KBM-7 (cell line): ENCODE measurements around the gene CCR7.

Experiments
- DNase-seq: peaks from one replicate; pipeline ENCODE4 v3.0.0-alpha.2; 2015
- in situ Hi-C: fragments of 300-500 bp; cut with MboI; formaldehyde crosslinking; loops from 2 replicates; pipeline ENCODE4 v1.14.3; 2020; ENCODE audit warnings: low sequenced_read_pairs, low pct_unique_long_range_greater_than_20kb, mixed read lengths

Gene CCR7

DNA sequence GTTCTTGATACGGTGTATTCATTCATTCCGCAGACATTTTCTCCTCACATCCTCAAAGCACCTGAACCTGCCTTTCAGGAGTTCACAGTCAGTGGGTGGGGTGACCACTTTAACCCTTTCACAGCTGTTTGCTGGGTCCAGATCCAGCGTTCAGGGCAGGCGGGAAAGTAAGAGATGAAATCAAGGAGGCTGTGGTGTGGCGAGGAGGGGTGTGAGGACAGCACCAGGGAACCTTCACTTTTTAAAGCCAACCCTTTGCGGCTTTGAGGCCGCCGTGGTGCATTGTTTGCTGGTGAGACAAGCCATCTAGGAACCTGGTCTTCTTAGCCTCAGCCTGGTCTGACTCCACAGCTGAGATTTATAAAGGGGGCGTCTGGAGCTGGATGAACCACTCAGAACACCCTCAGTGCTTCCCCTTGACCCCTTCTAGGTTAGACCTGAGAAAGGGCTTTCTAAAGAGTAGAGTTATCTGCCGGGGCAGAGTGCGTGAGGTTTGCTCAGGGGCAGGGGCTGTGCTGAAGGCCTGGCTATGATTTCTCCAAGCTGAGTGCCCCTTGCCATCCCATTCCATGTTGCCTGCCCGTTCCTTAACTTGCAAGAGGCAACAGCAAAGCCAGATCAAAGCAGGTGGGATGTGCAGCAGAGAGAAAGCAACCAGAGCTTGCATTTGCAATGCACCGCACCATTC lies 933 bp downstream of the CCR7 start:
- DNase-seq, result no peak
- in situ Hi-C loops, result no loop called here

DNA sequence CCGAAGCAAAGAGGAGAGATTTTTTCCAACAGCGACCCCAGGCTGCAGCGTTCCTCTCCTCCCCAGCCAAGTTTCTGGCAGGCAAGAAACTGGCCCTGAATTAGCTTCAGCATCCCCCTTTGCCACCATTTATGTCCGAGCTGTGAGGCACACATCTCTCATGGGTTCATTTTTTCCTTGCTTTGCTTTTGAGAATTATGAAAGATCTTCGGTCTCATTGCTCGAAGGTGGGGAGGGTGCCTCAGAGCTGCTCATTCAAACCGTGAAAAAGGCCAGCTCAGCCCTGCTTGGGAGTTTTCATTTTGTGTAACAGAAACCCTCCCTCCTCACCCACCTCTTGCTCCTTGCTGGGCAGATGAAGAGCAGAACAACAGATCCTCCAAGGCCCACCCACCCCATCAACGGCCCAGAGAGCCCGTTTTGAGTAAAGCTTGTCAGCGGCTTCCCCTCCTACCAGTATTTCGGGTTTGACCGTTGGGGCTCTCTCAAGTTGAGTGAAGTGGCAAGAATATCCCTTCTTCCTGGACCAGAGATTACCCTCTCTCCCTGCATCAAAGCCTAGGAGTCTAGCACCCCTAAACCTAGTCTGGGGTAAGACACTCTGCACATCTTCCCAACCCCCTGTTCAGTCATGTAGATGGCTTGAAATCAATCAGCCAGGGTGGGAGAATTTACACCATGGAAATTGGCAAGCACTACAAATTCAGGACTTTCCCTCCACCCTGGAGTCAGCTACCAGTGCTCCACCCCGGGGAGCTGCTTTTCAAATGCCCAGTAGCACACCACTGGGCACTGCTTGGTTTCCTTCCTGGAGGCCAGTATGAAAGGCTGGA lies 1.8 kb downstream of the CCR7 start:
- DNase-seq, result no peak
- in situ Hi-C loops, result no loop called here

DNA sequence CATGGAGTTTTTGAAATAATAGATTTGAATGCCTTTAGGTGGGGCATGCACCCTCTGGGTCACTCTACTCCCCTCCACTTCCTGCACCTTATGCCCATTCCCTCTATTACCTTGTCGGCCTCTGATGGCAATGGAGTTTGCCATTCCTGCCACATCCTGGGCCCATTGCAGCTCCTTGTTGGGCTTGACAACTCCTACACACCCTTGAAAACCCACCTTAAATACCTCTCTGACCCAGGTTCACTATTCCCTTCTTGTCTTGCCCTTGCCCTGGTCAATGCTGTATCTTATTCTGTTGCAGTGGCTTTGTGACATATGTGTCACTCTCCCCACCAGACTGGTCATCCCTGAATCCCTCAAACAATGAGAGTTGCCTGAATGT lies 2.4 kb downstream of the CCR7 start:
- no peak for DNase-seq
- in situ Hi-C loops, result no loop called here

DNA sequence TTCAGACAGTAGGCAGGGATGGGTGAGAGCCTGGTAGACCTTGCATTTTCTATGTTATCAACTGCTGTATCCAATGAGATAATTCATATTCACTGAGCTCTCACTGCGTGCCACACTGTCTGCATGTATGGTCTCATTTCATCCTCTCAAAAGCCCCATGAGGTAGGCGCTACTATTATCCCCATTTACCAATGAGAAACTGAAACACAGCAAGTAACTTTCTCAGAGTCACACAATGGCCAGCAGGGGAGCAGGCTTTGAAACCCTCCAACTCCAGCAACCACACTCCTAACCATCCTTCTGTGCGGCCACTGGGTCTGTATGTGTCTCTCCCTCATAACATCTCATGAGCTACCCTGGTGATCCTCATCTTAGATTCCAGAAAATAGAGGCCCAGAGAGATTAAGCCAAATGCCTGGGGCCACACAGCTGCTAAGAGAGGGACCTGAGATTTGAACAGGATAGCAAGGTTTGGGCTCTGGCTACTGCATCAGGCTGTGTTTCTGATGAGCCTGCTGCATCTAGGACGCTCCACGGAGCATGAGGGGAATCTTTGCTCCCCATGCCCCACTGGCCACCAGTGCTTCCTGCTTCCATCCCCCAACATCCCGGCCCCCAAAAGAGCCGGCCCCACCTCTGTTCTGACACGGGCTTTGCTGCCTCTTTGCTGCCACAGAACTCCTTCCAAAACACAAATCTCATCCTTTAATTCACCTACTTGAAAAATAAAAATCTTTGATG lies 3.2 kb downstream of the CCR7 start:
- DNase-seq, result peak; percentile 27
- in situ Hi-C loops, result no loop called here

DNA sequence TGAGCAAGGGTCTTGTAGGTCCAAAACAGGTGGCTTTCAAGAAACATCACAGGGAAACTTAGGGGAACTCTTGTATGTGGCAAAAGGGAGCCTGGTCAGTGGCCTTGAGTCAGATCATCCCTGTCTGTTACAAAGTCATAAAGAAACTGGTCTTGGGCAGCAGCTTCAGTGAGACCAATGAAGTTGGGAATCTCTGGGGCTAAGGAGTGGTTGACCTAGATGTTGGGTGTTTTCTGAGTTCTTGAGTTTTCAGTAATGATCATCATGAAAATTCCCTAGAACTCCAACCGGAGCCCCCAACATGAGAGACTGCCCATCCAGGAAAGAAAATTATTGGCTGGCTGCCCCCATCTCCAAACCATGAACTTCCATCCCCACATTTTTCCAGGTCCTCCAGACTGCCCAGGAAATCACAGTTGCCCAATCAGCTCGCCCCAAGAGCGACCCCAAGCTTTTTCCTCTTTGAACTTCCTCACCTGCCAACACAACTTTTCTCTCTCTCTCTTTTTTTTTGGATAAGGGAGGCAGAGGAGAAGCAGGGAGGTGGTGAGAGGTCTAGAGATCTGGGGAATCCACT lies 3.9 kb downstream of the CCR7 start:
- in situ Hi-C loops, result no loop called here
- DNase-seq, result no peak

DNA sequence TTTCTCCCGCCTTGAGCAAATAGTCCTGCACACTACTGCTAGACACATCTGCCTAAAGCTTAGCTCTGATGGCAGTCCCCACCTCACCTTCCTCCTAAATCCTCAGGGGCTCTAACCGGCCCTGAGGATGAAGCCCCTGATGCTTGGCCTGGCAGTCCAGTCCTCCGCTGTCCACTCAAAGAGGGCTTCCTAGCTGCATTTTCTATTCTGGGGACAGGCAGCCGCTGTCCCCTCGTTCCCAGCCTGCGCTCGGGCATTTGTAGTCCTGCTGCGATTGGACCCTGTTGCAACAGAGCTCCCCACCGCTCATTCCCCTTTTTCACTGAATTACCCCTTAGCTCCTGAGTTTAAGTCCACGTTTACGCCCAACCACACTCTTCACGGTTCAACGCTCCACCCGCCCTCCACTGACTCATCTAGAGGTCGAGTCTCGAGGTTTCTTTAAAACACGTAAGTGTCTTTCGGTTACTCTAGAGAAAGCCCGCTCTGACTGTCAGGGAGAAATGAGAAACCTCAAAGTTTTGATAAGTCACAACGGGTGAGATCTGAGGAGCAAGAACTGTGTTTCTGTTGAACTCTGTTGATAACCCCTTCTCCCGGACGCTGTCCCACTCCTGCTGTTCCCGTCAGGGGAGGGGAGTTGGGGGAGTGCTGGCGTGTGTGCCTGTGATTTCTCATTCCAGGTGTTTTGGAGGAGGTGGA lies 4.5 kb downstream of the CCR7 start:
- in situ Hi-C loops, result no loop called here
- DNase-seq, result peak; percentile 92

DNA sequence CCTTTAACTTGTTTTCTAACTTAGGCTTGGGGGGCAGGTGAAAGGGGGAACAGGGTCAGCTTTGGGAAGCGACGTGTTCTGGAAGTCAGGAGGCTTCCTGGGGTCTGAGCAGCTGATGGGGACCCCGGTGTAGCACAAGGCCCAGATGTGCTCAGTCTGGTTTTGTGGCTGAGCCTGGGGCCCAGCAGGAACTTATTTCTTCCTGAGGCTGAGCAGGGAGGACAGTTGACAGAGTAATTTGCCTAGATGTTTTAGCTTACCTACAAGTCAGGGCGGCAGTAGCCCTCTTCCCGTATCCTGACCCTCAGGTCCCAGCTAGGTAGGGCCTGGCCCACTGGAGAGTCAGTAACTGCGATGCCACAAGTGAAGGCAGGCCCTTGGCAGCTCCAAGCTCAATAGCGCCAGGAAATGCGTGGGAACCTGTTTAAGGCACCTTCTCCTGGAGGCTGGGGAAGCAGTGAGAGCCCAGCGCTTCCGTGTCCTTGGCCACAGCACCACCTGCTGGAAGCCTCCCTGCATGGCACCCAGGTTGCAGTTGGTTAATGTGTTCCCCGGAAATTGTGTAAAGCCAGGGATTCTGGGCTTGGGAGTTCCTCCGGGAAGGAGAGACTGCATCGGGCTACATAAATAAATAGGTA lies 5.2 kb downstream of the CCR7 start:
- in situ Hi-C loops, result no loop called here
- DNase-seq, result peak; percentile 92

DNA sequence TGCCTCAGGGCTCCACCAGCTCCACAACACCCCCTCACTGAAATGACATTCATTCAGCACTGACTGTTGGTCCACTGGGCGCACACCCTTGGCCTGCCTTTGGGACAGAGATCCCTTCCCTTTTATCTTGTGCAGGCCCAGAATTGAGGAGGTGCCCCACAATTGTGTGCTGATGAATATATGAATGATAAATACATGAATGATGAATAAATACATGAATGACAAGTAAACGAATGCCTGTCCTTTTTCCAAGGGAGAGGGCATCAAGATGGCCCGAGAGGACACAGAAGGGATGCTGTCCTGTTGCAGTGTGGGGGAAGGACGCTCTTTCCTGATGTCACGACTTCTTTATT lies 5.7 kb downstream of the CCR7 start:
- no peak for DNase-seq
- in situ Hi-C loops, result no loop called here

DNA sequence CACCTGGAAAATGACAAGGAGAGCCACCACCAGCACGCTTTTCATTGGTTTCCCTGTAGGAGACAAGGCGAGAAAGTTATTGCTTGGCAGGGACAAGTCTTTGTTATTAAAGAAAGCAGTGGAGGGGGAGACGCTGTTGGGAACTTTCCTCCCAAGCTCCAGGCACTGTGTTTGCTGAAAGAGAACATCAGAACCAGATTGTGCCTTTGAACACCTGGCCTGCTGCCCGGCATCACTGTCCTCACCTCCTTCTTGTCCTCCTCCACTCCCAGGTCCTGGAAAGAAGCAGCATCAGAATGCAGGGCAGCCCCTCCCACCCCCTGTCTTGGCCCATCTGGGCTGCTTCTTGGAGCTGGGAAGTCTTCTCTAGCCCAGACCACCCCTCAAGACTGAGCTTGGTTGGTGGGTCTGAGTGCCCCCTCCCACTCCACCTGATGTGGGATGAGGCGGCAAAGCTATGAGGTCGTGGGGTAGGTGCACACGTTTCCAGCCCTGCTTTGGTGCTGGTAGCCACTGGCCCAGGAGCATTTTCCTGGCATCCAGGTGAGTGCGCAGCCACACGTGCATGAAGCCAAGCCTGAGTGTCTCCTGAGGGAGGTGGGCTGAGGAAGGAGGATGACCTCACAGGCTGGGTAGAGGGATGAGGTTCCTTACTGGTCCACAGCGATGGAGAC lies 6.2 kb downstream of the CCR7 start:
- in situ Hi-C loops, result no loop called here
- DNase-seq, result no peak

DNA sequence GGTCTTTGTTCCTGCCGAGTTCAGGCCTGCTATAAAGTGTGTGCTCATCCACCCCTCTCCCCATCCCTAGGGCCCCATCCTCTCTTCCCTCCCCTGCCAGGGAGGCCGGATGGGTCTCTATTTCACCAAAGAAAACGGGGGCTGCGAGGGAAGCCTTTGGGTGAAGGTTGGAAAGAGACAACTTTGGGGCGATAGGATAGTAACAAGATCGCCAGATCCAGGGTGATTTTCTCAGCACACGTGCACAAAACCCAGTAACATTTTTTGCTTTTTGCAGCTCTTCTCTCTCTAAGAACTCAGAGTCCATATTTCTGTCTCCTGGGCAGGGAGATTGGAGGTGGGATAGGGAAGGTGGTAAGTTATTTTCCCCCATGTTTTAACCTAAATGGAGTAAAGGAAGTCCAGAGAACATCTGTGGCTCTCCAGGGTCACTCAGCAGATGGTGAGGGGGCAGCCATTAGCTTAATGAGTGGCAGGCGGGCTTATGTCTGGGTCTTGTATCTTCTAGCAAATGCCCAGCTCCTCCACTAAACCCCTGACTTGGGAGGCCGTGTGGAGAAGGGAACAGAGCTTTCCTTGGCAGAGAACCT lies 6.9 kb downstream of the CCR7 start:
- no peak for DNase-seq
- in situ Hi-C loops, result no loop called here

DNA sequence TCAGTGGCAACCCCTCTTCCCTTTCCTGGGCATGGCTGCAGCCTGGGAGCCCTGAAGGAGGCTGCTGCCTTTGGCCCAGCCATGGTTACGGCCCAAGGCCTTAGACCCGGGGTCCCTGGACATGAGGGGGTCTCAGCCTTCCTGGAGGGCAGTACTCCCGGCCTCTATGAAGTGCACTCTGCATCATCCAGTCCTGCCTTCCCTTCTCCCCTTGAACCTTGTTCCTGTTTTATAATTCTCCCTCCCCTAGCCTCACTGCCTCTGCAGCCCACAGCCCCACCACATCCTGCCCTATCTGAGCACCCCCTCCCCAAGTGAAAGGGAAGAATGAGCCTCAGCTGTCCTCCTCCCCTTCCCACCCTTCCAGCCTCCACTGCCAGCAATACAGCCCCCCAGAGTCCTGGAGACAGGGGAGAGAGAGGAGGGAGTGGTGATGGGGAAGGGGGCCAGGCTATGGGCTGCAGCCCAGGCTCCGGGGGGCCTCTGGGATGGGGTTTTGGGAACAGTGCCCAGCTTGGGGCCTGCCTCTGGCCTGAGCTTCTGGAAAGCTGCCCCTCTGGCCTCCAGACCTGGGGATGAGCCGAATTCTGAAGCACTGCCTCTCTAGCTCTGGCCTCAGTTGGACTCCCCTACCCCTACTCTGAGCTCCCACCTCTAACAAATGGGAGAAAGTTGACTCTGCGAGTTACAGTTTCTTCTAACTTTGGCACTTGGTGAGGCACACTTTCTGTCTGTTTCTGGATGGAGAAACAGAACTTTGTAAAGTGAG lies 7.6 kb downstream of the CCR7 start:
- in situ Hi-C loops, result no loop called here
- peak; percentile 54 for DNase-seq

DNA sequence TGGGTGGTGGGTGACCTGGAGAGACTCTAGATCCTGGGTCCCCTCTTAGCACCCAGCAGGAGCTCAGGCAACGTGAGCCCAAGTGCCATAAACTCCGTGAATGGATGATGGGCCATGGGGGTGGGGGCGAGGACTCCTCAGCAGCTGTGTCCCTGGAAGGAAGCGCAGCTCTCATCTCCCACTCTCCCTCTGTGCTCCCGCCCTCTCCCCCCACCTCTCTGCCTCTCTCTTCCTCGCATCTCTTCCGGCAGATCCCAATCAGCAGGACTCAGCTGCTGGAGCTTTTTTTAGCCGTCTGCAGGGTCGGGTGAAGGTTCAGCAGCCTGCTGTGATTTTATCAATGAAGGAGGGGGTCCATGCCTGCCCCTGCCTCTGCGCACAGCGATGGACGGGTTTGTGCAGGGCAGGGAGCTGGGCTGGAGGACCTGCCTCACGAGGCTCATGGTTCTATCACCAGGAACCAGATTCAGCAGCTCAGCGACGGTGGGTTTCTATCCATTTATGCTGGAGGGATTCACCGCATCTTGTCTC lies 8.3 kb downstream of the CCR7 start:
- DNase-seq, result peak; percentile 88
- in situ Hi-C loops, result no loop called here

DNA sequence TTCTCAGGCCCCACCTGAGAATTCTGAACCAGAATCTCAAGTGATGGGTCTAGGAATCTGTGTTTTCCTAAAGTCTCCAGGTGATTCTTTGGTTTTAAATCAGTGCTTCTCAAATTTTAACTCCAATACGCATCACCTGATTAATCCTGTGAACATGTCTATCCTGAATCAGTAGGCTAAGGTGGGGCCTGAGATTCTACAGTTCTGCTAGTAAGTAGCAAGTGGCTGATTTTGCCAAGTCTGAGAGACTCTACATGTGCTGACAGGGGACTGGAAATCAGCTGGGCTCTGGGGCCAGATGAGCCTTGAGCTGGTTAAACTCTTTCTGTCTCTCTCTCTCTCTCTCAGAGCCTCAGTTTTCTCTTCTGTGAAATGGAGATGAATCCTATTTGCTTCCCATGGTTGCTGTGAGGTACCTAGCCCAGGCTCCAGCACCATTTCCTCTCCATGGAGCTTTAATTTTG lies 9.0 kb downstream of the CCR7 start:
- in situ Hi-C loops, result no loop called here
- no peak for DNase-seq

DNA sequence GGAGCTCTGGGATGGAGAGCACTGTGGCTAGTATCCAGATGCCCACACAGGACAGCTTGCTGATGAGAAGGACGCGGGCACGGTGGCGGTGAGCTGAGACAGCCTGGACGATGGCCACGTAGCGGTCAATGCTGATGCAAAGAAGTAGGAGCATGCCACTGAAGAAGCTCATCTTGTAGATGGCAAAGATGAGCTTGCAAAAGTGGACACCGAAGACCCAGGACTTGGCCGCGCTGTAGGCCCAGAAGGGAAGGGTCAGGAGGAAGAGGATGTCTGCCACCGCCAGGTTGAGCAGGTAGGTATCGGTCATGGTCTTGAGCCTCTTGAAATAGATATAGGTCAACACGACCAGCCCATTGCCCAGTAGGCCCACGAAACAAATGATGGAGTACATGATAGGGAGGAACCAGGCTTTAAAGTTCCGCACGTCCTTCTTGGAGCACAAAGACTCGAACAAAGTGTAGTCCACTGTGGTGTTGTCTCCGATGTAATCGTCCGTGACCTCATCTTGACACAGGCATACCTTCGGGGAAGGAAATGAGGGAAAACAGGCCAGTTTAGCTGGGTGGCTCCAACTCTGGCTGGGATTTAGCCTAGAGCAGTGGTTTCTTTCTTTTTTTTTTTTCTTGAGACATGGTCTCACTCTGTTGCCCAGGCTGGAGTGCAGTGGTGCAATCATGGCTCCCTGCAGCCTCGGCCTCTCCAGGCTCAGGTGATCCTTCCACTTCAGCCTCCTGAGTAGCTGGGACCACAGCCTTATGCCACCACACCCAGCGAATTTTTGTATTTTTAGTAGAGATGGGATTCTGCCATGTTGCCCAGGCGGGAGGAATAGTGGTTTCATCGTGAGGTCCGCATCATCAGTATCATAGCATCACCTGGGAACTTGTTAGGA lies 9.7 kb downstream of the CCR7 start:
- DNase-seq, result no peak
- in situ Hi-C loops, result no loop called here

DNA sequence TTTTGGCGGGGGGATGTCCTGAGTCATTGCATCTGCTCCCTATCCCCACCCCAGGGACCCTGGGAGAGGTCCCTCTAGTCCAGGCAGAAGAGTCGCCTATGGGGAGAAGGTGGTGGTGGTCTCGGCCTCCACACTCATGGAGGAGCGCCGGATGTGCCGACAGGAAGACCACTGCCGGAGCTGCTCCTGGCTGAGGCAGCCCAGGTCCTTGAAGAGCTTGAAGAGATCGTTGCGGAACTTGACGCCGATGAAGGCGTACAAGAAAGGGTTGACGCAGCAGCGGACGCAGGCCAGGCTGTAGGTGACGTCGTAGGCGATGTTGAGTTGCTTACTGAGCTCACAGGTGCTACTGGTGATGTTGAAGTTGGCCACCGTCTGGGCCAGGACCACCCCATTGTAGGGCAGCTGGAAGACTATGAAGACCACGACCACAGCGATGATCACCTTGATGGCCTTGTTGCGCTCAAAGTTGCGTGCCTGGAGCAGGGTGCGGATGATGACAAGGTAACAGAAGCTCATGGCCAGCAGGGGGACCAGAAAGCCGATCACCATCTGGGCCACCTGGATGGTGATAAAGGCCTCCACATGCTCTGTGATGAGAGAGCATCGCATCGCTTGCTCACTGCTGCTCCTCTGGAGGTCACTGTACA lies 10.5 kb downstream of the CCR7 start:
- in situ Hi-C loops, result no loop called here
- DNase-seq, result no peak
